K562 (cell line): Measurements from ENCODE around the gene PADI4. TPM values are rescaled to one million over a fixed set of nuclear protein-coding genes. Genes with fewer than 3 reads are reported as not detected.
A peak's percentile ranks its signal among the peaks of the same experiment; 100 is the strongest.

Source experiments
- ATAC-seq: fragments of 200-7000 bp; cut with Tn5 transposase; 3 replicates; pipeline ENCODE4 v1.9.1; 2020; ENCODE audit warnings: moderate library complexity
- BruUV-seq: library from RNA; stranded (reverse); fragments of 400-500 nt; replicated peaks from 2 replicates; lab custom pipeline; 2021; lab: Mats Ljungman, UMichigan
- CTCF ChIA-PET: fragments of 300-600 bp; formaldehyde crosslinking; extraction: SDS; loops from one replicate; lab custom pipeline; 2021; ENCODE audit warnings: low intra/inter-chr PET ratio; lab: Yijun Ruan, JAX
- POLR2A ChIA-PET: fragments of 300-600, 350-650 bp; sonication (Branson Sonifier 250); formaldehyde crosslinking; extraction: SDS; loops from one replicate; lab custom pipeline; 2021; ENCODE audit warnings: antibody characterized with exemption, inconsistent platforms; lab: Yijun Ruan, JAX
- DNase-seq, 4 experiments: peaks; one replicate each; pipeline versions ENCODE4 v3.0.0 to v3.0.0-alpha.2; 2011 to 2018; ENCODE audit warnings: low spot score in 3 of 4, mixed read lengths in 3 of 4; ENCODE audit errors: extremely low read depth in 1 of 4
- FAIRE-seq: peaks from 2 replicates; lab custom pipeline; 2011; peaks lifted over from hg19 to GRCh38; lab: Jason Lieb, UNC
- H2AFZ ChIP-seq: 2 replicates; pipeline ENCODE4 v1.6.0; 2011; ENCODE audit warnings: low read depth, low read length, control low read depth, inconsistent platforms
- H3K27ac ChIP-seq: fragments of 200-600 bp; 3 replicates; pipeline ENCODE4 v1.8.0; 2011; ENCODE audit warnings: low read depth, mild to moderate bottlenecking, control low read depth, inconsistent platforms, low read length, moderate library complexity, mixed read lengths; ENCODE audit errors: extremely low read depth
- H3K27me3 ChIP-seq, 2 experiments: fragments of 300-600 bp in 1 of 2; 2 replicates in 1 of 2; 3 replicates in 1 of 2; pipeline versions ENCODE4 v1.6.0 to v1.8.0; 2011; ENCODE audit warnings: inconsistent platforms in 2 of 2, low read length in 2 of 2, mild to moderate bottlenecking in 1 of 2, mixed read lengths in 1 of 2, moderate library complexity in 1 of 2; ENCODE audit not compliant: control insufficient read depth in 2 of 2, insufficient read depth in 2 of 2
- H3K36me3 ChIP-seq: fragments of 300-600 bp; 3 replicates; pipeline ENCODE4 v1.8.0; 2011; ENCODE audit warnings: mild to moderate bottlenecking, low read length, inconsistent platforms; ENCODE audit not compliant: control insufficient read depth, insufficient read depth
- H3K4me1 ChIP-seq, 2 experiments: fragments of 200-600 bp in 1 of 2; replicated peaks in 1 of 2; 2 replicates in 1 of 2; 3 replicates in 1 of 2; pipeline versions ENCODE4 v1.5.1 to v1.8.0; 2011; ENCODE audit warnings: inconsistent platforms in 2 of 2, low read length in 2 of 2, mild to moderate bottlenecking in 1 of 2, mixed read lengths in 1 of 2, moderate library complexity in 1 of 2; ENCODE audit not compliant: control insufficient read depth in 2 of 2, insufficient read depth in 2 of 2
- H3K4me2 ChIP-seq: 2 replicates; pipeline ENCODE4 v1.6.1; 2011; ENCODE audit warnings: low read length, control low read depth, inconsistent platforms, mixed read lengths; ENCODE audit not compliant: insufficient read depth
- H3K4me3 ChIP-seq: fragments of 200-600 bp; sonication (generic), shearing (Covaris generic); 2 replicates; pipeline ENCODE4 v1.5.1; 2016; ENCODE audit warnings: control low read depth, inconsistent platforms
- H3K79me2 ChIP-seq: fragments of 200-600 bp; 3 replicates; pipeline ENCODE4 v1.8.0; 2011; ENCODE audit warnings: low read length, inconsistent platforms; ENCODE audit not compliant: control insufficient read depth, insufficient read depth
- H3K9ac ChIP-seq, 2 experiments: 2 replicates each; pipeline versions ENCODE4 v1.6.0 to v1.6.1; 2011; ENCODE audit warnings: low read depth in 2 of 2, low read length in 2 of 2, control low read depth in 1 of 2, inconsistent platforms in 1 of 2, mild to moderate bottlenecking in 1 of 2, mixed read lengths in 1 of 2; ENCODE audit not compliant: insufficient read depth in 1 of 2
- H3K9me1 ChIP-seq: one replicate; pipeline ENCODE4 v1.6.0; 2011; ENCODE audit warnings: inconsistent platforms, mild to moderate bottlenecking, low read length, moderate library complexity; ENCODE audit not compliant: control insufficient read depth, insufficient read depth
- H3K9me3 ChIP-seq: replicated peaks from 2 replicates; pipeline ENCODE4 v1.5.1; 2011; ENCODE audit warnings: low read depth, low read length, inconsistent platforms; ENCODE audit not compliant: control insufficient read depth, insufficient read depth
- H4K20me1 ChIP-seq: replicated peaks from 2 replicates; pipeline ENCODE4 v1.6.1; 2011; ENCODE audit warnings: low read length, inconsistent platforms, mixed read lengths; ENCODE audit not compliant: control insufficient read depth, insufficient read depth
- CBX1 ChIP-seq: sonication (generic); IDR thresholded peaks from 2 replicates; pipeline ENCODE4 v1.6.1; 2016; ENCODE audit warnings: antibody characterized with exemption, low read depth, mild to moderate bottlenecking
- CBX3 ChIP-seq, 2 experiments: IDR thresholded peaks; 1 replicate in 1 of 2; 2 replicates in 1 of 2; pipeline ENCODE4 v1.6.1; 2012; ENCODE audit warnings: inconsistent platforms in 2 of 2, low read length in 2 of 2, borderline replicate concordance in 1 of 2, control low read depth in 1 of 2
- CBX5 ChIP-seq: IDR thresholded peaks from 2 replicates; pipeline ENCODE4 v1.6.1; 2014; ENCODE audit warnings: low read depth, borderline replicate concordance
- DDX20 ChIP-seq: fragments of 450-650 bp; IDR thresholded peaks from 2 replicates; pipeline ENCODE4 v1.6.1; 2016; ENCODE audit warnings: missing genetic modification characterization, low read depth, mild to moderate bottlenecking, missing compliant biosample characterization, moderate library complexity
- LARP7 ChIP-seq: fragments of 450-650 bp; IDR thresholded peaks from 2 replicates; pipeline ENCODE4 v1.6.1; 2016
- MTA2 ChIP-seq: fragments of 450-650 bp; IDR thresholded peaks from 2 replicates; pipeline ENCODE4 v1.6.1; 2016; ENCODE audit warnings: low read depth
- NONO ChIP-seq, 2 experiments: fragments of 200-400 bp in 1 of 2; fragments of 450-650 bp in 1 of 2; formaldehyde crosslinking in 1 of 2; IDR thresholded peaks; 2 replicates each; pipeline ENCODE4 v1.6.1; 2017; ENCODE audit warnings: low read depth in 2 of 2, mild to moderate bottlenecking in 2 of 2, moderate library complexity in 2 of 2, low read length in 1 of 2
- TRIM24 ChIP-seq, 2 experiments: fragments of 450-650 bp; IDR thresholded peaks; 2 replicates each; pipeline ENCODE4 v1.6.1; 2016
- TRIM28 ChIP-seq: fragments of 450-650 bp; IDR thresholded peaks from 2 replicates; pipeline ENCODE4 v1.6.1; 2017
- ZNF41 ChIP-seq: fragments of 250-450 bp; sonication (Bioruptor Pico); conservative IDR thresholded peaks from 2 replicates; pipeline ENCODE4 v1.4.0; 2020; ENCODE audit warnings: mild to moderate bottlenecking
- ZNF445 ChIP-seq: fragments of 250-450 bp; sonication (Bioruptor Pico); IDR thresholded peaks from 2 replicates; pipeline ENCODE4 v1.4.0; 2020; ENCODE audit warnings: low read depth, mild to moderate bottlenecking, moderate library complexity
- WGBS: fragments of 100-300 bp; shearing (Covaris generic); methylation state at CpG from one replicate; pipeline ENCODE4 v1.1.6; 2016; ENCODE audit warnings: low coverage, mixed read lengths; ENCODE audit not compliant: insufficient coverage; ENCODE audit errors: missing lambda C conversion rate; 5-methylcytosine and 5-hydroxymethylcytosine counted together
- in situ Hi-C: fragments of 300-500 bp; cut with MboI; formaldehyde crosslinking; loops from 4 replicates; pipeline ENCODE4 v1.15.0; 2018; ENCODE audit warnings: inconsistent platforms, mixed read lengths
- intact Hi-C: fragments of 100-400 bp; cut with micrococcal nuclease; formaldehyde crosslinking; loops from 2 replicates; pipeline ENCODE4 v1.14.2; 2022
- polyA plus RNA-seq, 8 experiments: library from polyadenylated mRNA; depleted of rRNA in 4 of 8; stranded (reverse) in 5 of 8; unstranded in 3 of 8; fragments of >200 nt; fragmentation: Nextera tagmentation in 2 of 8; fragmentation: Illumina TruSeq in 1 of 8; extraction: Ambion mirVana in 2 of 8; extraction: Trizol in 1 of 8; gene quantifications; 2 replicates each; pipeline versions ENCODE4 v1.2.1 to v1.2.3, GENCODE V29; 2011 to 2014; ENCODE audit warnings: inconsistent platforms in 1 of 8, missing spikeins in 1 of 8
- total RNA-seq, 7 experiments: library from RNA; depleted of rRNA in 6 of 7; stranded (reverse); fragments of >200 nt in 6 of 7; fragmentation: Illumina TruSeq in 2 of 7; extraction: Trizol in 2 of 7; gene quantifications; 2 replicates each; pipeline versions ENCODE4 v1.2.1 to v1.2.3, GENCODE V29; 2011 to 2021; ENCODE audit warnings: low replicate concordance in 1 of 7
- TF ChIP-seq, protein P1 (sequence below): fragments of 450-650 bp; IDR thresholded peaks from 2 replicates; pipeline ENCODE4 v1.6.1; 2018; ENCODE audit warnings: mild to moderate bottlenecking, low read depth; ENCODE audit not compliant: partially characterized antibody

The PADI4 gene
- total and polyA plus RNA-seq, 9 of the 15 experiments (the other 6 are each of a cell fraction or from before 2014, with no cell fraction given) = 0.22 to 0.33 TPM; not detected in 7

DNA sequence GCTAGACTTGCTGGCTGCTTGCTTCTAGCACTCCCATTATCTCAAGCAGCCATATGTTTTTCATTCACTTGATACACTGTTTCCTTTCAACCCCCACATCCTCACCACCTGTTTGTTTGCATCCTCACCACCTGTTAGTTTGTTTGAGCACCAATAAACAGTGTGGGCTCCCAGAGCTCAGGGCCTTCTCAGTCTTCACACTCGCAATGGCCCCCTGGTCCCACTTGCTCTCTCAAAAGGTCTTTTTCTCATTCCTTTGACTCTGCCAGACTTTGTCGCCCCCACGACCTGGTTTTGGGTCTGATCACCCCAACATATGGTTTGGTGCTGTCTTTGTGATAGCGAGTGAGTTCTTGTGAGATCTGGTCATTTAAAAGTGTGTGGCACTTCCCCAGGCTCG lies 6.2 kb upstream of the PADI4 start:
- 0 out of 2 replicates have a peak, but pooled peaks cover 3% of the 10 kb centered on the region for H3K9me3 ChIP-seq
- BruUV-seq = no TSS peak
- 3% methylated on average over 5 of the region's 5 CpGs for WGBS
- H3K36me3 ChIP-seq = no peaks in the 10 kb centered on the region
- ATAC-seq = no peak
- TF ChIP-seq CBX1 (peak; percentile 80), MTA2 (no peak), NONO (IDR thresholded peaks at IDR 0.05; ENCODE audit: low read depth in 2 of 2, low read length in 1 of 2) (no peak), CBX3 (IDR thresholded peaks at IDR 0.05; ENCODE audit: borderline replicate concordance in 1 of 2, low read length in 2 of 2) (peak in 1 of 2 experiments; percentile 97; a peak in 2 of 3 replicates), LARP7 (no peak), DDX20 (tag) (no peak), TRIM24 (IDR thresholded peaks at IDR 0.05) (peak in 1 of 2 experiments; percentile 48; a peak in 1 of 4 replicates), ZNF445 (CRISPR knock-in tag) (no peak), TRIM28 (peak; percentile 95), CBX5 (peak; percentile 93), ZNF41 (no peak)
- TF ChIP-seq, protein P1, sequence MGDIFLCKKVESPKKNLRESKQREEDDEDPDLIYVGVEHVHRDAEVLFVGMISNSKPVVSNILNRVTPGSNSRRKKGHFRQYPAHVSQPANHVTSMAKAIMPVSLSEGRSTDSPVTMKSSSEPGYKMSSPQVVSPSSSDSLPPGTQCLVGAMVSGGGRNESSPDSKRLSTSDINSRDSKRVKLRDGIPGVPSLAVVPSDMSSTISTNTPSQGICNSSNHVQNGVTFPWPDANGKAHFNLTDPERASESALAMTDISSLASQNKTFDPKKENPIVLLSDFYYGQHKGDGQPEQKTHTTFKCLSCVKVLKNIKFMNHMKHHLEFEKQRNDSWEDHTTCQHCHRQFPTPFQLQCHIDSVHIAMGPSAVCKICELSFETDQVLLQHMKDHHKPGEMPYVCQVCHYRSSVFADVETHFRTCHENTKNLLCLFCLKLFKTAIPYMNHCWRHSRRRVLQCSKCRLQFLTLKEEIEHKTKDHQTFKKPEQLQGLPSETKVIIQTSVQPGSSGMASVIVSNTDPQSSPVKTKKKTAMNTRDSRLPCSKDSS = peak; percentile 90
- TF ChIP-seq, all 486 proteins: peak for 6
- in situ Hi-C loops = no loop called here
- ChIA-PET CTCF (no interaction called here), POLR2A (interaction anchor here (0.7 to 0.8 kb wide), 2 partner anchors 13 to 1184 kb away, joined by 3 read pairs; no protein-coding TSS in a partner anchor)
- H3K9ac ChIP-seq = no peak overlapping the region
- H3K4me3 ChIP-seq = no peak overlapping the region
- H3K4me1 ChIP-seq = peaks cover 0 to 2% of the 10 kb centered on the region in 2 experiments; a peak in 1 of 5 replicates
- H3K27me3 ChIP-seq = peaks cover 0 to 25% of the 10 kb centered on the region in 2 experiments; a peak in 3 of 5 replicates
- peak in 1 of 4 experiments; percentile 26 for DNase-seq
- H3K79me2 ChIP-seq = no peaks in the 10 kb centered on the region
- intact Hi-C loops = no loop called here
- no peak overlapping the region for H2AFZ ChIP-seq
- no peaks in the 10 kb centered on the region for H4K20me1 ChIP-seq
- no peaks in the 10 kb centered on the region for H3K9me1 ChIP-seq
- no peak overlapping the region for H3K4me2 ChIP-seq
- H3K27ac ChIP-seq = no peak overlapping the region
- FAIRE-seq = no peak
